ENCODE data around the gene HDAC10. TPM values are rescaled to one million over a fixed set of nuclear protein-coding genes. Genes with fewer than 3 reads are reported as not detected.

HDAC10 gene
- total RNA-seq, 1 experiment from 2014 or later: 45.0 TPM

GRCh38 chr22:50264946-50265669, 14.0 kb upstream of the HDAC10 start:
- no peak overlapping the region for H4K5ac ChIP-seq (ENCODE audit: insufficient read length, low read depth, low read length)
- Mint-ChIP-seq H3K9me3 (peaks cover 2 to 3% of the 10 kb centered on the region in 2 experiments; a peak in 2 of 5 replicates), H3K27me3 (ENCODE audit: low read depth) (peaks cover 80% of the 10 kb centered on the region), H3K4me3 (no peak overlapping the region), H3K4me1 (peaks cover 8 to 14% of the 10 kb centered on the region in 2 experiments), H3K36me3 (ENCODE audit: insufficient read depth in 1 of 3, low read depth in 3 of 3) (no peaks in the 10 kb centered on the region), H3K27ac (no peak overlapping the region; a peak in 1 of 7 replicates)
- no peaks in the 10 kb centered on the region for H4K20me1 ChIP-seq (ENCODE audit: control insufficient read depth, insufficient read depth, insufficient read length)
- no peak for DNase-seq
- no peak overlapping the region for H3K4me2 ChIP-seq (ENCODE audit: insufficient read depth, insufficient read length, low read length)
- no CpG with 5 or more reads among the region's 15 CpGs for WGBS (ENCODE audit: extremely low coverage, insufficient read length, low lambda C conversion rate)
- H3K23ac ChIP-seq (ENCODE audit: insufficient read length, low read depth, low read length): no peak overlapping the region
- no peak overlapping the region for H2BK120ac ChIP-seq (ENCODE audit: low read depth, low read length, poor library complexity, severe bottlenecking)
- H4K8ac ChIP-seq (replicated peaks; ENCODE audit: insufficient read length, low read depth, low read length): no peak overlapping the region
- H3K9me3 ChIP-seq (ENCODE audit: control insufficient read depth, low read depth, low read length): no peaks in the 10 kb centered on the region
- peaks cover 8% of the 10 kb centered on the region for H3K23me2 ChIP-seq (ENCODE audit: insufficient read length, low read depth, low read length, poor library complexity, severe bottlenecking)
- no peak overlapping the region for H3T11ph ChIP-seq (ENCODE audit: low read length)
- H2AFZ ChIP-seq (ENCODE audit: low read length): no peak overlapping the region
- no peak overlapping the region for H4K91ac ChIP-seq (ENCODE audit: insufficient read length, low read depth, low read length)
- H2BK15ac ChIP-seq (ENCODE audit: low read depth, low read length): no peak overlapping the region
- H3K4ac ChIP-seq (ENCODE audit: low read depth, low read length): no peak overlapping the region
- H2BK12ac ChIP-seq (ENCODE audit: insufficient read length, low read depth, low read length): no peak overlapping the region
- no peak overlapping the region for H3K27ac ChIP-seq (ENCODE audit: insufficient read length, low read depth, low read length)
- H3K4me1 ChIP-seq (ENCODE audit: insufficient read depth, low read length): no peaks in the 10 kb centered on the region
- no peak overlapping the region for H3K14ac ChIP-seq (ENCODE audit: insufficient read depth, low read length)
- H2BK5ac ChIP-seq (ENCODE audit: insufficient read length, low read length): no peak overlapping the region
- no peak overlapping the region for H2BK20ac ChIP-seq (ENCODE audit: low read depth, low read length, poor library complexity, severe bottlenecking)
- H3K79me2 ChIP-seq (ENCODE audit: insufficient read depth, low read length): no peaks in the 10 kb centered on the region
- no peak overlapping the region for H3K18ac ChIP-seq (ENCODE audit: insufficient read length, low read depth, low read length)
- H3K9ac ChIP-seq (ENCODE audit: extremely low read depth, insufficient read length, low read length): no peak overlapping the region
- peaks cover 15% of the 10 kb centered on the region; the same call in 1 of the 2 replicates for H3K27me3 ChIP-seq (ENCODE audit: insufficient read depth, low read length)
- no peak overlapping the region for H2AK5ac ChIP-seq (ENCODE audit: insufficient read length, low read length)
- no peaks in the 10 kb centered on the region for H3K79me1 ChIP-seq (ENCODE audit: insufficient read depth, low read depth, low read length, poor library complexity, severe bottlenecking)
- TF ChIP-seq CTCF (conservative IDR thresholded peaks at IDR 0.05): no peak
- H3K56ac ChIP-seq (ENCODE audit: insufficient read length, low read depth, low read length): no peak overlapping the region

Measured in H9 (cell line).